GM12878 (cell line): Measurements from ENCODE around the gene EFCAB10.

ENCODE experiments used
- BMI1 ChIP-seq: fragments of 450-650 bp; IDR thresholded peaks from 2 replicates; pipeline ENCODE4 v1.6.1; 2016; ENCODE audit warnings: mild to moderate bottlenecking, moderate library complexity, borderline replicate concordance
- BRCA1 ChIP-seq: IDR thresholded peaks from 2 replicates; pipeline ENCODE4 v1.6.1; 2011; ENCODE audit warnings: low read depth, low read length, improper control_type of control experiment
- CTCF ChIP-seq, 3 experiments: IDR thresholded peaks in 2 of 3; conservative IDR thresholded peaks in 1 of 3; 2 replicates each; pipeline ENCODE4 v1.5.1; 2011; ENCODE audit warnings: low read depth in 3 of 3, low read length in 3 of 3, mild to moderate bottlenecking in 3 of 3, control low read depth in 2 of 3, moderate library complexity in 2 of 3, inconsistent platforms in 1 of 3, mixed read lengths in 1 of 3; ENCODE audit not compliant: control insufficient read depth in 2 of 3, insufficient read depth in 1 of 3; ENCODE audit errors: extremely low read depth in 1 of 3
- EP300 ChIP-seq, 2 experiments: fragments of 150-350 bp in 1 of 2; IDR thresholded peaks; 2 replicates each; pipeline ENCODE4 v1.6.1; 2011 to 2012; ENCODE audit warnings: low read depth in 2 of 2, low read length in 2 of 2, borderline replicate concordance in 1 of 2, improper control_type of control experiment in 1 of 2, inconsistent platforms in 1 of 2; ENCODE audit not compliant: control insufficient read depth in 1 of 2
- ESRRA ChIP-seq: IDR thresholded peaks from 2 replicates; pipeline ENCODE4 v1.6.1; 2012; ENCODE audit warnings: mild to moderate bottlenecking, low read length, improper control_type of control experiment
- HCFC1 ChIP-seq: fragments of 150-350 bp; IDR thresholded peaks from 2 replicates; pipeline ENCODE4 v1.6.1; 2014; ENCODE audit warnings: low read length
- HDAC2 ChIP-seq: fragments of 200-600 bp; sonication (generic); IDR thresholded peaks from 2 replicates; pipeline ENCODE4 v1.6.1; 2017
- POLR2A ChIP-seq: IDR thresholded peaks from 2 replicates; pipeline ENCODE4 v1.6.1; 2011; ENCODE audit warnings: low read depth, mild to moderate bottlenecking, low read length
- POLR2AphosphoS2 ChIP-seq: IDR thresholded peaks from 2 replicates; pipeline ENCODE4 v1.6.1; 2011; ENCODE audit warnings: low read depth, mild to moderate bottlenecking, low read length, improper control_type of control experiment, moderate library complexity
- PRDM15 ChIP-seq: fragments of 450-650 bp; formaldehyde crosslinking; IDR thresholded peaks from 2 replicates; pipeline ENCODE4 v1.4.0; 2020; ENCODE audit warnings: mild to moderate bottlenecking, moderate library complexity
- RAD21 ChIP-seq: IDR thresholded peaks from 2 replicates; pipeline ENCODE4 v1.6.1; 2011; ENCODE audit warnings: mild to moderate bottlenecking, low read depth, low read length, moderate library complexity; ENCODE audit not compliant: insufficient read depth
- SMC3 ChIP-seq: IDR thresholded peaks from 2 replicates; pipeline ENCODE4 v1.6.1; 2011; ENCODE audit warnings: low read length, improper control_type of control experiment, borderline replicate concordance
- TBL1XR1 ChIP-seq: IDR thresholded peaks from 2 replicates; pipeline ENCODE4 v1.6.1; 2012; ENCODE audit warnings: low read depth, low read length, improper control_type of control experiment
- ZBTB33 ChIP-seq: fragments of 450-650 bp; IDR thresholded peaks from 2 replicates; pipeline ENCODE4 v1.6.1; 2017; ENCODE audit warnings: mild to moderate bottlenecking

- TF ChIP-seq SMC3, result no peak
- TF ChIP-seq EP300 (IDR thresholded peaks at IDR 0.05; ENCODE audit: borderline replicate concordance in 1 of 2, control insufficient read depth in 1 of 2, low read depth in 2 of 2, low read length in 2 of 2), result no peak
- no peak for TF ChIP-seq HDAC2
- peak; percentile 69; the same call in 1 of the 2 replicates for TF ChIP-seq ZBTB33
- TF ChIP-seq BRCA1, result no peak
- TF ChIP-seq POLR2A, result no peak
- TF ChIP-seq ESRRA, result no peak
- TF ChIP-seq BMI1, result no peak
- no peak for TF ChIP-seq TBL1XR1
- no peak for TF ChIP-seq PRDM15 (CRISPR knock-in tag)
- no peak for TF ChIP-seq CTCF (IDR thresholded peaks at IDR 0.05 in 2 of 3, conservative IDR thresholded peaks at IDR 0.05 in 1 of 3; ENCODE audit: control insufficient read depth in 2 of 3, extremely low read depth in 1 of 3, insufficient read depth in 1 of 3, low read depth in 3 of 3, low read length in 3 of 3)
- TF ChIP-seq RAD21, result no peak
- TF ChIP-seq POLR2AphosphoS2, result no peak
- TF ChIP-seq HCFC1, result no peak
Observed at GRCh38 chr7:105581066-105581811, at the start of gene EFCAB10.
